Endothelial cell of umbilical vein (primary cell): ENCODE data around the gene LMAN1L. TPM values are rescaled to one million over a fixed set of nuclear protein-coding genes. Genes with fewer than 3 reads are reported as not detected.

ENCODE experiments used
- BruUV-seq: library from RNA; stranded (reverse); fragments of 400-500 nt; replicated peaks from 2 replicates; lab custom pipeline; 2021; lab: Mats Ljungman, UMichigan
- CTCF ChIA-PET: fragments of 300-600, 350-600 bp; sonication (Branson Sonifier 250); formaldehyde crosslinking; loops from one replicate; lab custom pipeline; 2021; ENCODE audit warnings: antibody characterized with exemption, inconsistent platforms; lab: Charles Lee
- POLR2A ChIA-PET: fragments of 300-600, 350-600 bp; sonication (Branson Sonifier 250); formaldehyde crosslinking; loops from one replicate; lab custom pipeline; 2021; ENCODE audit warnings: antibody characterized with exemption, inconsistent platforms; lab: Charles Lee
- DNase-seq: peaks from one replicate; pipeline ENCODE4 v3.0.0-alpha.2; 2011; ENCODE audit warnings: low read depth, low spot score
- FAIRE-seq: peaks from 2 replicates; lab custom pipeline; 2011; peaks lifted over from hg19 to GRCh38; lab: Jason Lieb, UNC
- H2AFZ ChIP-seq: 2 replicates; pipeline ENCODE4 v1.6.0; 2012; ENCODE audit warnings: low read depth, low read length, control low read depth, inconsistent platforms
- H3K27ac ChIP-seq: 2 replicates; pipeline ENCODE4 v1.5.1; 2011; ENCODE audit warnings: low read depth, mild to moderate bottlenecking, control low read depth, low read length, moderate library complexity; ENCODE audit not compliant: insufficient read depth
- H3K27me3 ChIP-seq, 2 experiments: 2 replicates each; pipeline versions ENCODE4 v1.6.0 to v1.6.1; 2011; ENCODE audit warnings: low read length in 2 of 2, mixed read lengths in 1 of 2; ENCODE audit not compliant: control insufficient read depth in 2 of 2, insufficient read depth in 2 of 2
- H3K36me3 ChIP-seq, 2 experiments: 2 replicates in 1 of 2; 3 replicates in 1 of 2; pipeline ENCODE4 v1.5.1; 2011; ENCODE audit warnings: low read length in 2 of 2, mild to moderate bottlenecking in 1 of 2, moderate library complexity in 1 of 2; ENCODE audit not compliant: control insufficient read depth in 2 of 2, insufficient read depth in 2 of 2; ENCODE audit errors: extremely low read depth in 1 of 2
- H3K4me1 ChIP-seq: 3 replicates; pipeline ENCODE4 v1.5.1; 2011; ENCODE audit warnings: mild to moderate bottlenecking, low read length; ENCODE audit not compliant: control insufficient read depth, insufficient read depth; ENCODE audit errors: extremely low read depth
- H3K4me2 ChIP-seq: 2 replicates; pipeline ENCODE4 v1.6.1; 2011; ENCODE audit warnings: low read length, control low read depth, mixed read lengths; ENCODE audit not compliant: insufficient read depth
- H3K4me3 ChIP-seq, 3 experiments: fragments of 200-600 bp in 1 of 3; sonication (generic), shearing (Covaris generic) in 1 of 3; replicated peaks in 1 of 3; 2 replicates each; pipeline ENCODE4 v1.5.1; 2011 to 2016; ENCODE audit warnings: control low read depth in 3 of 3, low read length in 3 of 3, mild to moderate bottlenecking in 2 of 3, inconsistent platforms in 1 of 3, low read depth in 1 of 3, moderate library complexity in 1 of 3; ENCODE audit not compliant: insufficient read depth in 1 of 3
- H3K79me2 ChIP-seq: 2 replicates; pipeline ENCODE4 v1.6.0; 2012; ENCODE audit warnings: low read length, inconsistent platforms; ENCODE audit not compliant: control insufficient read depth, insufficient read depth
- H3K9ac ChIP-seq: replicated peaks from 2 replicates; pipeline ENCODE3; 2011; ENCODE audit warnings: low read length, control low read depth; ENCODE audit not compliant: insufficient read depth; ENCODE audit errors: extremely low read depth
- H3K9me1 ChIP-seq: replicated peaks from 3 replicates; pipeline ENCODE4 v1.6.0; 2011; ENCODE audit warnings: mild to moderate bottlenecking, low read length; ENCODE audit not compliant: control insufficient read depth, insufficient read depth; ENCODE audit errors: extremely low read depth
- H3K9me3 ChIP-seq: replicated peaks from 2 replicates; pipeline ENCODE4 v1.5.1; 2012; ENCODE audit warnings: low read length, inconsistent platforms; ENCODE audit not compliant: control insufficient read depth, insufficient read depth
- H4K20me1 ChIP-seq: replicated peaks from 2 replicates; pipeline ENCODE3; 2011; ENCODE audit warnings: mild to moderate bottlenecking, low read length; ENCODE audit not compliant: control insufficient read depth, insufficient read depth; ENCODE audit errors: extremely low read depth
- CTCF ChIP-seq, 2 donors: IDR thresholded peaks; 1 replicate in 1 of 2; 2 replicates in 1 of 2; pipeline ENCODE4 v1.5.1; 2011; ENCODE audit warnings: low read length in 2 of 2, mild to moderate bottlenecking in 2 of 2, moderate library complexity in 2 of 2, control low read depth in 1 of 2, inconsistent platforms in 1 of 2, low read depth in 1 of 2; ENCODE audit not compliant: insufficient read depth in 1 of 2; ENCODE audit errors: extremely low read depth in 1 of 2
- EZH2 ChIP-seq: IDR thresholded peaks from 2 replicates; pipeline ENCODE4 v1.6.1; 2012; ENCODE audit warnings: borderline replicate concordance, low read depth, mild to moderate bottlenecking, moderate library complexity, low read length, inconsistent platforms; ENCODE audit not compliant: severe bottlenecking
- FOS ChIP-seq: IDR thresholded peaks from 2 replicates; pipeline ENCODE4 v1.6.1; 2011; ENCODE audit warnings: mild to moderate bottlenecking, low read length, moderate library complexity, borderline replicate concordance; ENCODE audit not compliant: insufficient read depth
- GATA2 ChIP-seq: IDR thresholded peaks from 2 replicates; pipeline ENCODE4 v1.7.0; 2011; ENCODE audit warnings: low read depth, mild to moderate bottlenecking, moderate library complexity, mixed read lengths, low read length; ENCODE audit not compliant: insufficient read length, insufficient read depth
- JUN ChIP-seq: IDR thresholded peaks from 2 replicates; pipeline ENCODE4 v1.6.1; 2011; ENCODE audit warnings: borderline replicate concordance, low read depth; ENCODE audit not compliant: insufficient read length, insufficient read depth
- MAX ChIP-seq: IDR thresholded peaks from 2 replicates; pipeline ENCODE4 v1.6.1; 2011; ENCODE audit not compliant: insufficient read depth, insufficient read length
- MYC ChIP-seq: IDR thresholded peaks from one replicate; pipeline ENCODE4 v1.6.1; 2011; ENCODE audit warnings: mild to moderate bottlenecking, low read depth, low read length
- POLR2A ChIP-seq: IDR thresholded peaks from 2 replicates; pipeline ENCODE4 v1.6.1; 2012; ENCODE audit warnings: low read depth, mild to moderate bottlenecking, control low read depth, low read length
- POLR2AphosphoS5 ChIP-seq: IDR thresholded peaks from 2 replicates; pipeline ENCODE4 v1.6.1; 2012; ENCODE audit warnings: low read depth, mild to moderate bottlenecking, control low read depth, low read length, moderate library complexity; ENCODE audit not compliant: insufficient read depth
- dilution Hi-C: fragments of 300-500 bp; cut with MboI; formaldehyde crosslinking; loops from one replicate; pipeline ENCODE4 v1.15.0; 2019; ENCODE audit warnings: low sequenced_read_pairs; ENCODE audit not compliant: extremely low pct_ligation_motif_present
- intact Hi-C: fragments of 100-400 bp; cut with micrococcal nuclease; formaldehyde crosslinking; loops from one replicate; pipeline ENCODE4 v1.10.0; 2022
- polyA plus RNA-seq, 4 experiments: library from polyadenylated mRNA; depleted of rRNA in 3 of 4; stranded (reverse) in 3 of 4; unstranded in 1 of 4; fragments of >200 nt; gene quantifications; 2 replicates each; pipeline versions ENCODE4 v1.2.1 to v1.2.3, GENCODE V29; 2011 to 2012; ENCODE audit warnings: missing spikeins in 1 of 4
- total RNA-seq: library from RNA; stranded (reverse); gene quantifications from 2 replicates; pipeline ENCODE4 v1.2.3, GENCODE V29; 2021

LMAN1L gene
- total and polyA plus RNA-seq, 2 donors (not counting 3 experiments of a cell fraction or from before 2014, with no cell fraction given): not detected

GRCh38 chr15:74839526-74840395, 27.1 kb downstream of the LMAN1L start:
- TF ChIP-seq EZH2 (no peak), FOS (no peak), JUN (no peak), POLR2AphosphoS5 (no peak), GATA2 (no peak), MYC (no peak), CTCF (IDR thresholded peaks at IDR 0.05; ENCODE audit: extremely low read depth in 1 of 2, insufficient read depth in 1 of 2, low read depth in 1 of 2, low read length in 2 of 2) (no peak), POLR2A (no peak), MAX (no peak)
- Histone ChIP-seq H3K9me3 (no peaks in the 10 kb centered on the region), H3K9ac (no peak overlapping the region), H3K4me1 (peaks cover 11% of the 10 kb centered on the region), H3K36me3 (peaks cover 0 to 8% of the 10 kb centered on the region in 2 experiments), H2AFZ (no peak overlapping the region), H3K4me3 (no peak overlapping the region), H3K27ac (no peak overlapping the region), H4K20me1 (no peaks in the 10 kb centered on the region), H3K9me1 (no peaks in the 10 kb centered on the region), H3K79me2 (peaks cover 2% of the 10 kb centered on the region), H3K27me3 (no peaks in the 10 kb centered on the region), H3K4me2 (no peak overlapping the region)
- dilution Hi-C loops (no loop called here), intact Hi-C loops (loop anchor here (5.0 kb wide), 1 partner anchor 98 kb away; the partner anchor contains the start of gene COX5A)
- BruUV-seq: no TSS peak
- POLR2A ChIA-PET: no interaction called here
- CTCF ChIA-PET: interaction anchor here (1.1 to 5.3 kb wide), 3 partner anchors 62 to 69 kb away, joined by 3 to 37 read pairs (median 3); no protein-coding TSS in a partner anchor
- FAIRE-seq (no peak), DNase-seq (no peak)
